HepG2 (cell line): ENCODE results near the gene SELENOT. TPM values are rescaled to one million over a fixed set of nuclear protein-coding genes. Genes with fewer than 3 reads are reported as not detected.

Experiments
- HIVEP1 ChIP-seq: sonication (generic); formaldehyde crosslinking; IDR thresholded peaks from 2 replicates; pipeline ENCODE4 v1.4.0; 2020; ENCODE audit warnings: mild to moderate bottlenecking, missing genetic modification reagents
- JUND ChIP-seq: sonication (generic); formaldehyde crosslinking; IDR thresholded peaks from 2 replicates; pipeline ENCODE4 v1.8.0; 2022; ENCODE audit warnings: mild to moderate bottlenecking, missing genetic modification reagents
- MAFF ChIP-seq: IDR thresholded peaks from 2 replicates; pipeline ENCODE4 v1.6.1; 2011; ENCODE audit warnings: low read depth, low read length, improper control_type of control experiment
- MIER3 ChIP-seq: IDR thresholded peaks from 2 replicates; pipeline ENCODE4 v1.6.1; 2016; ENCODE audit warnings: missing compliant biosample characterization, borderline replicate concordance
- PHF20 ChIP-seq: sonication (generic); formaldehyde crosslinking; IDR thresholded peaks from 2 replicates; pipeline ENCODE4 v1.5.0; 2020; ENCODE audit warnings: mild to moderate bottlenecking, missing genetic modification reagents
- ZNF790 ChIP-seq: sonication (generic); formaldehyde crosslinking; IDR thresholded peaks from 2 replicates; pipeline ENCODE4 v1.8.0; 2022; ENCODE audit warnings: missing genetic modification reagents, mild to moderate bottlenecking, borderline replicate concordance
- polyA plus RNA-seq, 8 experiments: library from polyadenylated mRNA; depleted of rRNA in 3 of 8; stranded (reverse) in 7 of 8; unstranded in 1 of 8; fragments of >200 nt; fragmentation: Illumina TruSeq in 4 of 8; extraction: Trizol in 4 of 8; gene quantifications; 2 replicates each; pipeline versions ENCODE4 v1.2.1 to v1.2.3, GENCODE V29; 2011 to 2016; ENCODE audit warnings: low read depth in 4 of 8, missing spikeins in 1 of 8, mixed read lengths in 1 of 8; ENCODE audit not compliant: insufficient read depth in 1 of 8
- total RNA-seq, 5 experiments: library from RNA; depleted of rRNA; stranded (reverse); fragments of >200 nt; fragmentation: Illumina TruSeq; extraction: Trizol; gene quantifications; 2 replicates each; pipeline ENCODE4 v1.2.3, GENCODE V29; 2016; ENCODE audit warnings: low read depth in 1 of 5
- TF ChIP-seq, protein P1 (sequence below): sonication (generic); formaldehyde crosslinking; IDR thresholded peaks from 2 replicates; pipeline ENCODE4 v1.5.1; 2020; ENCODE audit warnings: missing genetic modification reagents, mild to moderate bottlenecking, borderline replicate concordance
- TF ChIP-seq, protein P2 (sequence below): sonication (generic); formaldehyde crosslinking; IDR thresholded peaks from 2 replicates; pipeline ENCODE4 v1.4.0; 2020; ENCODE audit warnings: missing genetic modification reagents
- TF ChIP-seq, protein P3 (sequence below): sonication (generic); formaldehyde crosslinking; IDR thresholded peaks from 2 replicates; pipeline ENCODE4 v1.5.1; 2020; ENCODE audit warnings: missing genetic modification reagents, mild to moderate bottlenecking, borderline replicate concordance
- TF ChIP-seq, protein P4 (sequence below): sonication (generic); formaldehyde crosslinking; conservative IDR thresholded peaks from 2 replicates; pipeline ENCODE4 v1.4.0; 2020; ENCODE audit warnings: mild to moderate bottlenecking, missing genetic modification reagents, moderate library complexity
- TF ChIP-seq, protein P5 (sequence below): IDR thresholded peaks from 2 replicates; pipeline ENCODE4 v1.6.1; 2016; ENCODE audit warnings: low read depth, missing genetic modification reagents, missing compliant biosample characterization

The SELENOT gene
- total and polyA plus RNA-seq, 2 of the 13 experiments (the other 11 are each of a cell fraction or from before 2014, with no cell fraction given): 122 to 273 TPM

DNA sequence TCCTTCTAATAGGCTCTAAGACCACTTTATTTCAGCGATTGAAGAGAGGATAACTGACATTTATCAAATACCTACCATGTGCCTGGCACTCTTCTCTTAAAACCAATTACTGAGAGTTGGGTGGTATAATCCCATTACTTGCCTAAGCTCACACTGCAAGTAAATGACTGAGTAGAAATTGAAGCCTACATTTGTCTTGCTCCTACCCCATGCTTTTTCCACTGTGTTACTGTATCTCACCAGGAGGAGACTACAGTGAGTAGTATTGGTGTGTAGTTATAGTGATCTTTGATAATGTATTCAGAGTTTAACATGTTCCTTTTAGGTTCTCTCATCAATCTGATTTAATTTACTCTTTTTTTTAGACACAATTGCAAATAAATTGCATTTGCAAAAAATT lies 35.8 kb upstream of the SELENOT start (continued):
- TF ChIP-seq, protein P1, sequence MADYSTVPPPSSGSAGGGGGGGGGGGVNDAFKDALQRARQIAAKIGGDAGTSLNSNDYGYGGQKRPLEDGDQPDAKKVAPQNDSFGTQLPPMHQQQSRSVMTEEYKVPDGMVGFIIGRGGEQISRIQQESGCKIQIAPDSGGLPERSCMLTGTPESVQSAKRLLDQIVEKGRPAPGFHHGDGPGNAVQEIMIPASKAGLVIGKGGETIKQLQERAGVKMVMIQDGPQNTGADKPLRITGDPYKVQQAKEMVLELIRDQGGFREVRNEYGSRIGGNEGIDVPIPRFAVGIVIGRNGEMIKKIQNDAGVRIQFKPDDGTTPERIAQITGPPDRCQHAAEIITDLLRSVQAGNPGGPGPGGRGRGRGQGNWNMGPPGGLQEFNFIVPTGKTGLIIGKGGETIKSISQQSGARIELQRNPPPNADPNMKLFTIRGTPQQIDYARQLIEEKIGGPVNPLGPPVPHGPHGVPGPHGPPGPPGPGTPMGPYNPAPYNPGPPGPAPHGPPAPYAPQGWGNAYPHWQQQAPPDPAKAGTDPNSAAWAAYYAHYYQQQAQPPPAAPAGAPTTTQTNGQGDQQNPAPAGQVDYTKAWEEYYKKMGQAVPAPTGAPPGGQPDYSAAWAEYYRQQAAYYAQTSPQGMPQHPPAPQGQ: no peak
- TF ChIP-seq, protein P2, sequence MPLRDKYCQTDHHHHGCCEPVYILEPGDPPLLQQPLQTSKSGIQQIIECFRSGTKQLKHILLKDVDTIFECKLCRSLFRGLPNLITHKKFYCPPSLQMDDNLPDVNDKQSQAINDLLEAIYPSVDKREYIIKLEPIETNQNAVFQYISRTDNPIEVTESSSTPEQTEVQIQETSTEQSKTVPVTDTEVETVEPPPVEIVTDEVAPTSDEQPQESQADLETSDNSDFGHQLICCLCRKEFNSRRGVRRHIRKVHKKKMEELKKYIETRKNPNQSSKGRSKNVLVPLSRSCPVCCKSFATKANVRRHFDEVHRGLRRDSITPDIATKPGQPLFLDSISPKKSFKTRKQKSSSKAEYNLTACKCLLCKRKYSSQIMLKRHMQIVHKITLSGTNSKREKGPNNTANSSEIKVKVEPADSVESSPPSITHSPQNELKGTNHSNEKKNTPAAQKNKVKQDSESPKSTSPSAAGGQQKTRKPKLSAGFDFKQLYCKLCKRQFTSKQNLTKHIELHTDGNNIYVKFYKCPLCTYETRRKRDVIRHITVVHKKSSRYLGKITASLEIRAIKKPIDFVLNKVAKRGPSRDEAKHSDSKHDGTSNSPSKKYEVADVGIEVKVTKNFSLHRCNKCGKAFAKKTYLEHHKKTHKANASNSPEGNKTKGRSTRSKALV: no peak
- TF ChIP-seq, protein P3, sequence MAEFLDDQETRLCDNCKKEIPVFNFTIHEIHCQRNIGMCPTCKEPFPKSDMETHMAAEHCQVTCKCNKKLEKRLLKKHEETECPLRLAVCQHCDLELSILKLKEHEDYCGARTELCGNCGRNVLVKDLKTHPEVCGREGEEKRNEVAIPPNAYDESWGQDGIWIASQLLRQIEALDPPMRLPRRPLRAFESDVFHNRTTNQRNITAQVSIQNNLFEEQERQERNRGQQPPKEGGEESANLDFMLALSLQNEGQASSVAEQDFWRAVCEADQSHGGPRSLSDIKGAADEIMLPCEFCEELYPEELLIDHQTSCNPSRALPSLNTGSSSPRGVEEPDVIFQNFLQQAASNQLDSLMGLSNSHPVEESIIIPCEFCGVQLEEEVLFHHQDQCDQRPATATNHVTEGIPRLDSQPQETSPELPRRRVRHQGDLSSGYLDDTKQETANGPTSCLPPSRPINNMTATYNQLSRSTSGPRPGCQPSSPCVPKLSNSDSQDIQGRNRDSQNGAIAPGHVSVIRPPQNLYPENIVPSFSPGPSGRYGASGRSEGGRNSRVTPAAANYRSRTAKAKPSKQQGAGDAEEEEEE (CRISPR knock-in tag): no peak
- TF ChIP-seq, protein P4, sequence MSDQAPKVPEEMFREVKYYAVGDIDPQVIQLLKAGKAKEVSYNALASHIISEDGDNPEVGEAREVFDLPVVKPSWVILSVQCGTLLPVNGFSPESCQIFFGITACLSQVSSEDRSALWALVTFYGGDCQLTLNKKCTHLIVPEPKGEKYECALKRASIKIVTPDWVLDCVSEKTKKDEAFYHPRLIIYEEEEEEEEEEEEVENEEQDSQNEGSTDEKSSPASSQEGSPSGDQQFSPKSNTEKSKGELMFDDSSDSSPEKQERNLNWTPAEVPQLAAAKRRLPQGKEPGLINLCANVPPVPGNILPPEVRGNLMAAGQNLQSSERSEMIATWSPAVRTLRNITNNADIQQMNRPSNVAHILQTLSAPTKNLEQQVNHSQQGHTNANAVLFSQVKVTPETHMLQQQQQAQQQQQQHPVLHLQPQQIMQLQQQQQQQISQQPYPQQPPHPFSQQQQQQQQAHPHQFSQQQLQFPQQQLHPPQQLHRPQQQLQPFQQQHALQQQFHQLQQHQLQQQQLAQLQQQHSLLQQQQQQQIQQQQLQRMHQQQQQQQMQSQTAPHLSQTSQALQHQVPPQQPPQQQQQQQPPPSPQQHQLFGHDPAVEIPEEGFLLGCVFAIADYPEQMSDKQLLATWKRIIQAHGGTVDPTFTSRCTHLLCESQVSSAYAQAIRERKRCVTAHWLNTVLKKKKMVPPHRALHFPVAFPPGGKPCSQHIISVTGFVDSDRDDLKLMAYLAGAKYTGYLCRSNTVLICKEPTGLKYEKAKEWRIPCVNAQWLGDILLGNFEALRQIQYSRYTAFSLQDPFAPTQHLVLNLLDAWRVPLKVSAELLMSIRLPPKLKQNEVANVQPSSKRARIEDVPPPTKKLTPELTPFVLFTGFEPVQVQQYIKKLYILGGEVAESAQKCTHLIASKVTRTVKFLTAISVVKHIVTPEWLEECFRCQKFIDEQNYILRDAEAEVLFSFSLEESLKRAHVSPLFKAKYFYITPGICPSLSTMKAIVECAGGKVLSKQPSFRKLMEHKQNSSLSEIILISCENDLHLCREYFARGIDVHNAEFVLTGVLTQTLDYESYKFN (CRISPR knock-in tag): no peak
- TF ChIP-seq JUND (CRISPR knock-in tag) (no peak), ZNF790 (CRISPR knock-in tag) (no peak), MAFF (no peak), HIVEP1 (CRISPR knock-in tag) (no peak), MIER3 (CRISPR knock-in tag) (no peak), PHF20 (no peak)
- TF ChIP-seq, protein P5, sequence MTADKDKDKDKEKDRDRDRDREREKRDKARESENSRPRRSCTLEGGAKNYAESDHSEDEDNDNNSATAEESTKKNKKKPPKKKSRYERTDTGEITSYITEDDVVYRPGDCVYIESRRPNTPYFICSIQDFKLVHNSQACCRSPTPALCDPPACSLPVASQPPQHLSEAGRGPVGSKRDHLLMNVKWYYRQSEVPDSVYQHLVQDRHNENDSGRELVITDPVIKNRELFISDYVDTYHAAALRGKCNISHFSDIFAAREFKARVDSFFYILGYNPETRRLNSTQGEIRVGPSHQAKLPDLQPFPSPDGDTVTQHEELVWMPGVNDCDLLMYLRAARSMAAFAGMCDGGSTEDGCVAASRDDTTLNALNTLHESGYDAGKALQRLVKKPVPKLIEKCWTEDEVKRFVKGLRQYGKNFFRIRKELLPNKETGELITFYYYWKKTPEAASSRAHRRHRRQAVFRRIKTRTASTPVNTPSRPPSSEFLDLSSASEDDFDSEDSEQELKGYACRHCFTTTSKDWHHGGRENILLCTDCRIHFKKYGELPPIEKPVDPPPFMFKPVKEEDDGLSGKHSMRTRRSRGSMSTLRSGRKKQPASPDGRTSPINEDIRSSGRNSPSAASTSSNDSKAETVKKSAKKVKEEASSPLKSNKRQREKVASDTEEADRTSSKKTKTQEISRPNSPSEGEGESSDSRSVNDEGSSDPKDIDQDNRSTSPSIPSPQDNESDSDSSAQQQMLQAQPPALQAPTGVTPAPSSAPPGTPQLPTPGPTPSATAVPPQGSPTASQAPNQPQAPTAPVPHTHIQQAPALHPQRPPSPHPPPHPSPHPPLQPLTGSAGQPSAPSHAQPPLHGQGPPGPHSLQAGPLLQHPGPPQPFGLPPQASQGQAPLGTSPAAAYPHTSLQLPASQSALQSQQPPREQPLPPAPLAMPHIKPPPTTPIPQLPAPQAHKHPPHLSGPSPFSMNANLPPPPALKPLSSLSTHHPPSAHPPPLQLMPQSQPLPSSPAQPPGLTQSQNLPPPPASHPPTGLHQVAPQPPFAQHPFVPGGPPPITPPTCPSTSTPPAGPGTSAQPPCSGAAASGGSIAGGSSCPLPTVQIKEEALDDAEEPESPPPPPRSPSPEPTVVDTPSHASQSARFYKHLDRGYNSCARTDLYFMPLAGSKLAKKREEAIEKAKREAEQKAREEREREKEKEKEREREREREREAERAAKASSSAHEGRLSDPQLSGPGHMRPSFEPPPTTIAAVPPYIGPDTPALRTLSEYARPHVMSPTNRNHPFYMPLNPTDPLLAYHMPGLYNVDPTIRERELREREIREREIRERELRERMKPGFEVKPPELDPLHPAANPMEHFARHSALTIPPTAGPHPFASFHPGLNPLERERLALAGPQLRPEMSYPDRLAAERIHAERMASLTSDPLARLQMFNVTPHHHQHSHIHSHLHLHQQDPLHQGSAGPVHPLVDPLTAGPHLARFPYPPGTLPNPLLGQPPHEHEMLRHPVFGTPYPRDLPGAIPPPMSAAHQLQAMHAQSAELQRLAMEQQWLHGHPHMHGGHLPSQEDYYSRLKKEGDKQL (CRISPR knock-in tag): no peak
